Measurements from ENCODE around the gene BNIP3.

BNIP3 gene

DNA sequence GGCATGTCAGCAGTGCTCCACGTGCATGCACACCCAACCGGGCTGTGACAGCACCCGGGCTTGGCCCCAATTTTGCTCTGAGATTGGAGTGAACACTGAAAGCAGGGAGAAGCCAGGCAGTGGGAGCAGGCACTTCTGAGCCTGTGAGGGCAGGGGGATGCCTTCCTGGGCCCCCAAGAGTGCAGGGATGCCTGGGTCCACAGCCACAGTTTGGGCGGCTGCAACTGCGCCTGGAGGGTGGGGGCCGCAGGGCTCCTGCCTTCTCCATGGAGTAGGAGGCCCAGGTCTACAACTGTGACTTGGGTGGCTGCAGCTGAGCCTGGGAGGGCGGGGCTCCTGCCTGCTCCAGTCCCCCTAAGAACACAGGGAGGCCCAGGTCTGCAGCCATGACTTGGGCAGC lies 37.6 kb upstream of the BNIP3 start:
- TF ChIP-seq RAD21 (IDR thresholded peaks at IDR 0.05; ENCODE audit: low read depth) (no peak), EGR1 (IDR thresholded peaks at IDR 0.05) (no peak), ZBTB7A (IDR thresholded peaks at IDR 0.05; ENCODE audit: low read depth) (no peak), FOXM1 (IDR thresholded peaks at IDR 0.05; ENCODE audit: borderline replicate concordance, low read depth) (no peak), NFIC (IDR thresholded peaks at IDR 0.05) (no peak), CREB1 (IDR thresholded peaks at IDR 0.05; ENCODE audit: low read depth) (no peak), TEAD4 (IDR thresholded peaks at IDR 0.05) (no peak), CEBPB (IDR thresholded peaks at IDR 0.05) (no peak), TCF12 (IDR thresholded peaks at IDR 0.05; ENCODE audit: low read depth) (no peak), EP300 (IDR thresholded peaks at IDR 0.05; ENCODE audit: borderline replicate concordance) (no peak)
- TF ChIP-seq, protein P1, sequence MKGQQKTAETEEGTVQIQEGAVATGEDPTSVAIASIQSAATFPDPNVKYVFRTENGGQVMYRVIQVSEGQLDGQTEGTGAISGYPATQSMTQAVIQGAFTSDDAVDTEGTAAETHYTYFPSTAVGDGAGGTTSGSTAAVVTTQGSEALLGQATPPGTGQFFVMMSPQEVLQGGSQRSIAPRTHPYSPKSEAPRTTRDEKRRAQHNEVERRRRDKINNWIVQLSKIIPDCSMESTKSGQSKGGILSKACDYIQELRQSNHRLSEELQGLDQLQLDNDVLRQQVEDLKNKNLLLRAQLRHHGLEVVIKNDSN (IDR thresholded peaks at IDR 0.05), result no peak
- TF ChIP-seq, protein P2, sequence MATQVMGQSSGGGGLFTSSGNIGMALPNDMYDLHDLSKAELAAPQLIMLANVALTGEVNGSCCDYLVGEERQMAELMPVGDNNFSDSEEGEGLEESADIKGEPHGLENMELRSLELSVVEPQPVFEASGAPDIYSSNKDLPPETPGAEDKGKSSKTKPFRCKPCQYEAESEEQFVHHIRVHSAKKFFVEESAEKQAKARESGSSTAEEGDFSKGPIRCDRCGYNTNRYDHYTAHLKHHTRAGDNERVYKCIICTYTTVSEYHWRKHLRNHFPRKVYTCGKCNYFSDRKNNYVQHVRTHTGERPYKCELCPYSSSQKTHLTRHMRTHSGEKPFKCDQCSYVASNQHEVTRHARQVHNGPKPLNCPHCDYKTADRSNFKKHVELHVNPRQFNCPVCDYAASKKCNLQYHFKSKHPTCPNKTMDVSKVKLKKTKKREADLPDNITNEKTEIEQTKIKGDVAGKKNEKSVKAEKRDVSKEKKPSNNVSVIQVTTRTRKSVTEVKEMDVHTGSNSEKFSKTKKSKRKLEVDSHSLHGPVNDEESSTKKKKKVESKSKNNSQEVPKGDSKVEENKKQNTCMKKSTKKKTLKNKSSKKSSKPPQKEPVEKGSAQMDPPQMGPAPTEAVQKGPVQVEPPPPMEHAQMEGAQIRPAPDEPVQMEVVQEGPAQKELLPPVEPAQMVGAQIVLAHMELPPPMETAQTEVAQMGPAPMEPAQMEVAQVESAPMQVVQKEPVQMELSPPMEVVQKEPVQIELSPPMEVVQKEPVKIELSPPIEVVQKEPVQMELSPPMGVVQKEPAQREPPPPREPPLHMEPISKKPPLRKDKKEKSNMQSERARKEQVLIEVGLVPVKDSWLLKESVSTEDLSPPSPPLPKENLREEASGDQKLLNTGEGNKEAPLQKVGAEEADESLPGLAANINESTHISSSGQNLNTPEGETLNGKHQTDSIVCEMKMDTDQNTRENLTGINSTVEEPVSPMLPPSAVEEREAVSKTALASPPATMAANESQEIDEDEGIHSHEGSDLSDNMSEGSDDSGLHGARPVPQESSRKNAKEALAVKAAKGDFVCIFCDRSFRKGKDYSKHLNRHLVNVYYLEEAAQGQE (IDR thresholded peaks at IDR 0.05; ENCODE audit: low read depth), result no peak
- TF ChIP-seq, protein P3, sequence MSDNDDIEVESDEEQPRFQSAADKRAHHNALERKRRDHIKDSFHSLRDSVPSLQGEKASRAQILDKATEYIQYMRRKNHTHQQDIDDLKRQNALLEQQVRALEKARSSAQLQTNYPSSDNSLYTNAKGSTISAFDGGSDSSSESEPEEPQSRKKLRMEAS (IDR thresholded peaks at IDR 0.05), result no peak

DNA sequence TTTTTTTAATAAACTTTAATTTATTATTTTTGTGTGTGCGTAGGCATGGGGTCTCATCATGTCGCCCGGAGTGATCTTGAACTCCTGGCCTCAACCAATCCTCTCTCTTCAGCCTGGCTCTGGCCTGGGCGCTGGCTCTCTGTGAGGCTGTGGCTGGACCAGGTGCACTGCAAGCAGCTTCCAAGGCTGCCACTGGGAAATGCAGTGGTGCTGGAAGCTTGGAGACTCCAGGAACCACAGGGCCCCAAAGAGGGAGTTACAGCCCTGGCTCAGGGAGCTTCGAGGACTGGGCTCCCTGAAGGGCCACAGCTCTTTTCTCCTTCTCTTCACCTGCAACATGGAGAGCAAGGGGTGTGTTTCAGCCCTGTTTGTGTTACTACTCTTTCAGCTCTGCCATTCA lies 36.7 kb upstream of the BNIP3 start:
- TF ChIP-seq EGR1 (IDR thresholded peaks at IDR 0.05), result no peak
- TF ChIP-seq ZBTB7A (IDR thresholded peaks at IDR 0.05; ENCODE audit: low read depth), result no peak
- no peak for TF ChIP-seq TCF12 (IDR thresholded peaks at IDR 0.05; ENCODE audit: low read depth)

DNA sequence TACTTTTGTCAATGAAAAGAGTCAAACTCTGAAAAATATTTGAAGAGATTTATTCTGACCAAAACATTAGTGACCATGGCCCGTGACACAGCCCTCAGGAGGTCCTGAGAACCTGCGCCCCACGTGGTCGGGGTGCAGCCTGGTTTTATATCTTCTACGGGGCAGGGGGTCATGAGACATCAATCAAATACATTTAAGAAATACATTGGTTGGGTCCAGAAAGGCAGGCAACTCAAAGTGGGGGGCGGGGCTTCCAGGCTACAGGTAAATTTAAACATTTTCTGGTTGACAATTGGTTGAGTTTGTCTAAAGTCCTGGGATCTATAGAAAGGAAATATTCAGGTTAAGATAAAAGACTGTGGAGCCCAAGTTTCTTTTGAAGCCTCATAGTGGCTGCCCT lies 34.8 kb upstream of the BNIP3 start:
- TF ChIP-seq CREB1 (IDR thresholded peaks at IDR 0.05; ENCODE audit: low read depth), result no peak
- no peak for TF ChIP-seq FOXM1 (IDR thresholded peaks at IDR 0.05; ENCODE audit: borderline replicate concordance, low read depth)
- TF ChIP-seq, protein P1 (IDR thresholded peaks at IDR 0.05), result no peak

DNA sequence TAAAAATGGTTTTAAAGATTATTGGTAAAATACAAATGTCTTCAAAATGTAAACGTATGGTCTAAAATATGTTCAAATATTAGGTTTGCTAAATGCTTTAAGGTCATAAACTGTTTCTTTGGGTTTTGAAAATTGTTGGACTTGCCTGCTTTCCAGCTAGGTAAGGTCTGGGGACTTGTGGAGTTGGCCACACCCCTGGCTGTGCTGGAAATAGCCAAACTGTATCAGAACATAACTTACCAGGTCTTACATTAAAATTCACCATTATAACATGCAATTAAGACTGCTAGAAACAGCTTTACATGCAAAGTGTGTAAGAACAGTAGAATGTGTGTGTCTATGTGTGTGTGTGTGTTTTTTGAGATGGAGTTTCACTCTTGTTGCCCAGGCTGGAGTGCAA lies 29.7 kb upstream of the BNIP3 start:
- TF ChIP-seq, protein P2 (IDR thresholded peaks at IDR 0.05; ENCODE audit: low read depth), result no peak
- no peak for TF ChIP-seq TEAD4 (IDR thresholded peaks at IDR 0.05)
- no peak for TF ChIP-seq NFIC (IDR thresholded peaks at IDR 0.05)
- no peak for TF ChIP-seq TAF1 (IDR thresholded peaks at IDR 0.05; ENCODE audit: low read depth)
- TF ChIP-seq ZBTB7A (IDR thresholded peaks at IDR 0.05; ENCODE audit: low read depth), result no peak
- TF ChIP-seq EP300 (IDR thresholded peaks at IDR 0.05; ENCODE audit: borderline replicate concordance), result no peak
- no peak for TF ChIP-seq TCF12 (IDR thresholded peaks at IDR 0.05; ENCODE audit: low read depth)
- TF ChIP-seq CEBPB (IDR thresholded peaks at IDR 0.05), result no peak
- TF ChIP-seq, protein P1 (IDR thresholded peaks at IDR 0.05), result no peak
- no peak for TF ChIP-seq FOXM1 (IDR thresholded peaks at IDR 0.05; ENCODE audit: borderline replicate concordance, low read depth)
- TF ChIP-seq EGR1 (IDR thresholded peaks at IDR 0.05), result no peak
- TF ChIP-seq RAD21 (IDR thresholded peaks at IDR 0.05; ENCODE audit: low read depth), result no peak
- TF ChIP-seq, protein P3 (IDR thresholded peaks at IDR 0.05), result no peak
- no peak for TF ChIP-seq CREB1 (IDR thresholded peaks at IDR 0.05; ENCODE audit: low read depth)
- TF ChIP-seq YY1 (IDR thresholded peaks at IDR 0.05; ENCODE audit: low read depth), result no peak

DNA sequence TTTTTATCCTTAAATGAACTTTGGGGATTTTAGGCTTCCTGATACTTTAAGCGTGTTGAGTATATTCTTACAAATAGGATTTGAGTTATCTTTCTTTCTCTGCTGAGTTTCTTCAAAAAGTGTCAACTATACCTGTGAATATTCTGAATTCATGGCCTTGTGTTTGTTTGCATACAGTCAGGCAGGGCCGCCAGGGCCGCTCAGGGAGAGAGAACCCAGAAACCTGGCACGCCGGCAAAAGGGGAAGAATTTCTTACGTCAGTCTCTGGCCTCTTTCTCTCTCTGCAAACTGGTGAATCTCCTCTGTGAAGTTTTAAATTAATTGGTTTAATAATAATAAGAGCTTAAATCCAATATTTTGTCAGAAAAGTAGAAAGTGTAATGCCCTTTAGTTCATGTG lies 29.3 kb upstream of the BNIP3 start:
- TF ChIP-seq FOXM1 (IDR thresholded peaks at IDR 0.05; ENCODE audit: borderline replicate concordance, low read depth), result no peak
- TF ChIP-seq CEBPB (IDR thresholded peaks at IDR 0.05), result no peak
- TF ChIP-seq ZBTB7A (IDR thresholded peaks at IDR 0.05; ENCODE audit: low read depth), result no peak
- TF ChIP-seq, protein P3 (IDR thresholded peaks at IDR 0.05), result no peak

DNA sequence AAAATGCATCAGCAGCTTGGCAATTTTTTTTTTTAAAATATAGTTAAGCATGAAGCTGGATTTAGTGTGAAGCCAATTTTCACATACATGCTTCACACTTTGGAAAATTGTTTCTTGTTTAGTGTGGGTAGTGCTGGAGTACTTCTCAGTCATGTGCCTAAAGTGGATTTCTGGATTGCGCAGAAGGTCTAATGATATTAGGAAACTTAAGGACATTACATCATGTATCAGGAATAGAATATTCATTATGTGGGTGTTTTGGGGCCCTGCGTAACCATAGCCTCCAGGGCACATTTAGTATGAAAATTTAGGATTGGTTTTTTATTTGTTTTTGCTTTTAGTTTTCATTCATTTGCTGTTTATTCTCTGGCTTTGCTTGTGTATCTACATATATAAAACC lies 28.8 kb upstream of the BNIP3 start:
- TF ChIP-seq RAD21 (IDR thresholded peaks at IDR 0.05; ENCODE audit: low read depth), result no peak
- no peak for TF ChIP-seq EP300 (IDR thresholded peaks at IDR 0.05; ENCODE audit: borderline replicate concordance)
- TF ChIP-seq, protein P1 (IDR thresholded peaks at IDR 0.05), result no peak
- TF ChIP-seq, protein P3 (IDR thresholded peaks at IDR 0.05), result no peak
